Esophagus mucosa (tissue), 1 donor: ENCODE results near the gene CD82. TPM values are rescaled to one million over a fixed set of nuclear protein-coding genes. Genes with fewer than 3 reads are reported as not detected.

Source experiments
- ATAC-seq: fragments of 200-7000 bp; cut with Tn5 transposase; one replicate; pipeline ENCODE4 v1.9.1; 2020
- total RNA-seq: library from RNA; stranded (reverse); gene quantifications from one replicate; pipeline ENCODE4 v1.2.4, GENCODE V29; 2023
- donor health status: DM: yes; HTN: yes; CAD: no.

Gene CD82
- total RNA-seq, 1 donor from 2014 or later: 292 TPM

DNA sequence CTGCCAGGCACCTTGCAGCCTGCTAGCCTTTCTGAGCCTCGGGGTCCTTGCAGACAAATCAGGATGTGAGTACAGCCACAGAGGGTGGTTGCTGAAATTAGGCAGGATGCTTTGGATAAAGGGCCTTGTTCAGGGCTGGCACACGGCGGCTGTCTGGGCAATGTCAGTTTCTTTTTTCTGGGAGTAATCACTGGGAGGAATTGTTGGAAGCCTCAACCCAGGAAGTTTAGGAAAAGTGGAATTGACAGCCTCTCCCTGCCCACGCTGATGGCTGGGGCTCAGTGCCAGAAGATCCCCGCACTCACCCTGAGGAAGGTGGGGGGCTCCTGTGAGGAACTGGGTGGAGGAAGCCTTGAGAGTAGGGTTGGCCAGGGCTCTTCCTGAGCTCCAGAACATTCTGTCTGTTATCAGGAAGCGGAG lies 37.4 kb downstream of the CD82 start:
- ATAC-seq: no peak

DNA sequence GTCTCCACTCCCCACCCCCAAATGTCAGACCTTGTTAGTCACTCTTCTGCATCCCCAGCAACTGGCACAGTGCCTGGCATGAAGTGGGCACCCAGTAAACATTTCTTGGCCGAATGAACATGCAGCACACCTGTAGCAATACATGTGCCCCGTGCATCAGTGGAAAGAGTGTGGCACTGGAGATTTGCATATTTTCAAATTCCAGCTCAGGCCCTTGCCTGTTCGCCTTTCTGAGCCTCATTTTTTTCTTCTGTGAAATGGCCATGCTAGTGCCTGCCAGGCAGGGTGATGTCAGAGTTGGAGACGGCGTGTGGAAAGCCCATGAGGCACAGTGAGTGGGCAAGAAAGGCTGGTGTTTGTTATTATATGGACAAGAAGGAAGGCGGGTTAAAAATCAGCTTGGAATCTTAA lies 38.7 kb downstream of the CD82 start:
- ATAC-seq: no peak

DNA sequence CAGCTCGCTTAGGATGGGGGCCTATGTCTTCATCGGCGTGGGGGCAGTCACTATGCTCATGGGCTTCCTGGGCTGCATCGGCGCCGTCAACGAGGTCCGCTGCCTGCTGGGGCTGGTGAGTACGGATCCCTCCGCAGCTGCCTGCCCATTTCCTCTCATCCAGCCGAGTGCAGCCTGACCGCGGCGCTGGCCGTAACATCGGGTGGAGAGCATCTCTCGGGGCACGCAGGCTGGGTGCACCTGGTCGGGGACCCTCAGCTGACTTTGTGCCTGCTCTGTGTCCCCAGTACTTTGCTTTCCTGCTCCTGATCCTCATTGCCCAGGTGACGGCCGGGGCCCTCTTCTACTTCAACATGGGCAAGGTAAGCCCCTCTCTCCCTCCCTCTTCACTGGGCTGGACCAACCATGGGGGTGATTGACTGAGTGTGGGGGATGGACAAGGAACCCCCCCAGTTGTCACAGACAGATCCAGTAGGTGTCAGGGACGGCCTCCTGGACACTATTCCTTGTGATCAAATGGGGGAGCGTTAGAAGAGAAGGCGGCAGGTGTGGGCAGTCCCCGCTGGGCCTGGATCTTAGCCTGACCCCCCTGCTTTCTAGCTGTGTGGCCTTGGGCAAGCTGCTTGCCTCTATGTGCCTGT lies 39.7 kb downstream of the CD82 start:
- ATAC-seq: no peak

DNA sequence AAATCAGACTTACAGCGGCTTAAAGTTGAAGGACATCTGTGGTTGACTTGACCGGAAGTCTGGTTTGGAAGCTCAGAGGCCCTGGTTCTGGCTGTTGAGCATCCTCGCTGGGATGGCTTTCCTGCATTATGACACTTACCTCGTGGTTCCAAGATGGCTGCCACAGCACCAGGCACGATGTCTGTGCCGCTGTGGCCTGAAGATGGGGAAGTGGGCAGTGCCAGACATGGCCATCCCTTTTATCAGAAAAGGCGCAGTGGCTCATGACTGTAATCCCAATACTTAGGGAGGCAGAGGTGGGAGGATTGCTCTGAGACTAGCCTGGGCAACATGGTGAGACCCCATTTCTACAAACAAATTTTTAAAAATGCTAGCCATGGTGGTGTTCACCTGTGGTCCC lies 40.5 kb downstream of the CD82 start:
- no peak for ATAC-seq

DNA sequence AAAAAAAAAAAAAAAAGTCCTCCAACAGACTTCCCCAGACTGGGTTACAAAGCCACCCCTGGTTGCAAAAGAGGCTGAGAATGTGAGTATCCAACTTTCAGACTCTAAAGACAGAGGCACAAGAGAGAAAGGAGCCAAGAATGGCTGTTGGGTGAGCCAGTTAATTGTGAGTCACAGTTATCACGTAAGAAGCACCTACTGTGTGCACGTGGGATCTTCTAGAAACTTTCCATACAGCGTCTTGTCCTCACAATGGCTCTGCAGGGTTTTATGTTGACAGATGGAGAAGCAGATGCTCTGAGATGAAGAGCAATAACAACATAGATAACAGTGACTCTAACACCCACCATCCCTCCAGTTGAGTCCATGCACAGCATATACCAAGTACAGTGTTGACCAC lies 41.0 kb downstream of the CD82 start:
- ATAC-seq: no peak

DNA sequence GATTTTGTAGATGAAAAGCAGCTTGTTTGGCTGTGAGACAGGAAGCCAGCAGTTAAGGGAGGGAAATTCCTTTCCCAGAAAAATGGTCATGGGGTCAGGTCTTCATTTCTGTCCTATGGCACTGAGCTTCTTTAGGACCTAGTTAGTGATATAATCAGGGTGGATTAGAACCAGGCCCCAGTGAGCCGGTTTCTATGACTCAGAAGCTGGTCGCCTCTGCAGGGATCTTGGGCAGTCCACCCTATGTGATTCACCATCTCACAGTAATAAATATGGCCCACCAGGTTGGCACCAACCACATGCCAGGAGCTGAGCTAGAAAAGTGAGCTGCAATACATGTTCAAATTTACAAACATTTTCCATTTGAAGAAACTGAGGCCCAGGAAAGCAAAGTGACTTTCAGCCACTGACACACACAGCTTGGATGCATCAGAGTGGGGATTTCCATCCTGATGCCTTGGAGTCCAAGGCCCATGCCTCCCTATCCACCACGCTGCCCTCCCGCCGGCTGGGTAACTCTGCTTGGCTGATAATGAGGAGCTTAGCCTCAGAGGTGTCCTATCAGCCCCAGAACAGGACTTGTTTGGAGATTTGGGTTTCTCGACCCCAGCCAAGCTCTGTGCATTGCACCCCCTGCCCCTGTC lies 42.0 kb downstream of the CD82 start:
- ATAC-seq: peak; percentile 31

DNA sequence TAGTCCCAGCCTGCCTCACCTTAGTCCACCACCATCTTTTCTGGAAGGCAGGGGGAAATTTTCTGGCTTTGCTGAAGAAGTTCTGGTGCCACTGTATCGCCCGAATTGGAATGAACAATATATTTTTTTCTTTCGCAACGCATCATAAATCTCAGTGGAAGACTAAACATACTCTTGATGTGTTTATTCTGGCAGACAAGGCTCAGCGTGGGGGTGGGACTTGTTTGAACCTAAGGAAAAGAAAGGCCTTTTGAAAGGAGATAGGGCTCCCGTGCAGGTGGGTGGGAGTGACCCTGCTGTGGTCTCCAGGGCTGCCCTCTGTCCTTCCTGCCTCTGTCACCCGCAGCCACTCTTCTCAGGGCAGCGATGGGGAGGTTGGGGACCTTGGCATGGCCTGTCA lies 42.5 kb downstream of the CD82 start:
- no peak for ATAC-seq

DNA sequence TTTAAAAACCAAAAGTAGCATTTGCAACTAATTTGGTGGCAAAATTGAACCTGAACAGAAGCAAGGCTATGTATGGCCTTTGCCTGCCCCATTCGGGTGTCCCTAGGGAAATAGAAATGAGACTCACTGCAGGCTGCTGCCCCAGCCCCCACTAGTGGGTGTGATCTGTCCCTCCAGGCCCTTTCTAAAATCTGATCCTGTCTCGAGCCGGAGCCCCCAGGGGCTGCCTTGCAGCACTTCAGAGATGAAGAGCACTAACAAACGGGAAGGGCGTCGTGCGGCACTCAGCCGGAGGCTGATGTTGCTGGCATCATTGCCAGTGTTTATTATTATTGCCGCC lies 43.2 kb downstream of the CD82 start:
- no peak for ATAC-seq

DNA sequence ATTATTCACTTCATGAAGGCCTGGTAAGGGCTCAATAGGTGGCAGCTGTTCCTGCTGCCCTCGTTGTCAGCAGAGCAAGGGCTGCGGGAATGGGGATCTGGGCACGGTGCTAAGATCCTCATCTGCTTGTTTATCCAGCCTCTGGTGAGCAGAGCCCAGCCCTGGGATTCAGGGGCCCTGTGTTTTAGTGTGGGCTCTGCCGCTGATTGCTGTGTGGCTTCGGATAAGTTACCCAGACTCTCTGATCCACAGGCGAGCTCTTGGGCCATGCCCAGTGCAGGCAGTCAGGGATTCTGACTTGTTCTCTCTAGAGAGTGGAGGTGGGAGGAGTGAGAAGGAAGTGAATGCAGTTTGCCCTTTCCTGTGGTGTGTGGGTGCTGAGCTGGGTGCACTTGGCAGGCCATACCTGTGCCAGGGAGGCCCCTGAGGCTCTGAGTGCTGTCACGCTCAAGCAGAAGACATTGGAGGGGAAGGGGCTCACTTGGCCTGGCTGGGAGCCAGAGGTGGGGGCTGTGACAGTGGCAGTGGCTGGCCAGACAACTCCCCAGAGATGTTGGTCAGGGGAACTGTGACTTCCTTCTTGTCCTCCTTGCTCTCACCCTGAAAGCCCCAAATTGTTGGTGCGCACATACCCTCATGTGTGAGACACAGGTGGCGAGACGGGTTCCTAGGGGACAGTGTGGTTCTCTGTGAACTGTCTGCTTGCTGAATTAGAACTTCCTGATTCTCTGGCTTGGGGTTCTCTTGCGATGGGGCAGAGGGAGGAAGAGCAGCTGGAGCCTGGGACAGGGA lies 43.7 kb downstream of the CD82 start:
- peak; percentile 53 for ATAC-seq

DNA sequence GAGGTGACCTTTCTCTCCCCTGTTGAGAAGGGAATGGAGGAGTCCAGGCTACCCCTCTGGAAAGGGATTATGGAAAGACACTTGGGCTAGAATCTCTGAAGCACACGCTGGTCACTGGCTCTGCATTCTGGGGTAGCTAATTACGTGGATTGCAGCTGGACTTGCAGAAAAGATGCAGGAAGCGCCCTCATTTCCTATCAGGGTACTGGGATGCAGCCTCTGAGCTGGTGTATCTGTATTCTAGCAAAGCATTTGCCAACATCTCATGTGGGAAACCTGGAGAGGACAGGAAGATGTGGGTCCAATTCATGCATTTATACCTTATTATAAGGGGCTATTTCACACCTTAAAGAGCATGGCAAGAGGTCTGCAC lies 44.3 kb downstream of the CD82 start:
- ATAC-seq: no peak

DNA sequence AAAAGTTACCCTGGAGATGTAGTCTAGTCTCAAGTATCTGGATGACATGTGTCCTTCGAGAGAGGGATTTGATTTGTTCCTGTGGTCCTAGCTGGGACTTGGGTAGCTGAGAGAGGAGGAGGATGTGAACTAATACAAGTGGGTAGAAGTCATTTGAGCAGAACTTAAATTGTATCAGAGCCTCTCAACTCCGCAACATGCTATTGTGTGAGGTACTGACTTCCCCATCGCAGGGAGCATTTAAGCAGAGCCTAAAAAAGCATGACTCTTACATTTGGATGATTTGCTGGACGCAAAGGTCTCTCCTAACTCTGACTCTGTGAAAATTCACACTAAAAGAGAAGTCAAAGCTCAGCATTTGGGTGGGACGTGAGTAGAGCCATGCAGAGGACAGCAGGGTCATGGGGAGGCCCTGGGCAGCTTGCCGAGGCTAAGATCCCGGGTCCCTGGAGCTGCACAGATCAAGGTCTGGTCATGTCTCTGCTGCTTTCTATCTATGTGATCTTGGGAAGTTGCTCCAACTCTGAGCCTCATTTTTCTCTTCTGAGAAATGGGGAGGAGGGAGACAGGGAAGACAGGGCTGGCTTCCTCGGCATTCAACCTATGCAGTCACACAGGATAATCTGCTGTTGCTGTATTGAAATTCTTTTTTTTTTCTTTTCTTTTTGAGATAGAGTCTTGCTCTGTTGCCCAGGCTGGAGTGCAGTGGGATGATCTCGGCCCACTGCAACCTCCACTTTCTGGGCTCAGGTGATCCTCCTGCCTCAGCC lies 44.9 kb downstream of the CD82 start:
- ATAC-seq: no peak

DNA sequence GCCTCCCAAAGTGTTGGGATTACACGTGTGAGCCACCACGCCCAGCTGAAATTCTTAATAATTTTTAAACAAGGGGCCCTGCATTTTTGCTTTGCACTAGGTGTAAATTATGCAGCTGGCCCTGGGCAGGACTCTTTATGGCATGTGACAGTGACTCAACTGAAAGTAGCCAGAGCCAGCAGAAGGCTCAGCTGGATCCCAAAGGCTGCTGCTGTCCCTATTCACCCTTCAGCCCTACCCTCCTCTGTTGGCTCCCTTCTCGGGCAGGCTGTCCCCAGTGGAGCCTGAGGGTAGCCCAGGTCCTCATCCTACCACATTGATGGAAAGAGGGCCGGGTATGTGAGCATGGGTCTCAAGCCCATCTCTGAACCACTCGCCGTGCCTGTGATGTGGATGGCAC lies 45.6 kb downstream of the CD82 start:
- ATAC-seq: no peak

DNA sequence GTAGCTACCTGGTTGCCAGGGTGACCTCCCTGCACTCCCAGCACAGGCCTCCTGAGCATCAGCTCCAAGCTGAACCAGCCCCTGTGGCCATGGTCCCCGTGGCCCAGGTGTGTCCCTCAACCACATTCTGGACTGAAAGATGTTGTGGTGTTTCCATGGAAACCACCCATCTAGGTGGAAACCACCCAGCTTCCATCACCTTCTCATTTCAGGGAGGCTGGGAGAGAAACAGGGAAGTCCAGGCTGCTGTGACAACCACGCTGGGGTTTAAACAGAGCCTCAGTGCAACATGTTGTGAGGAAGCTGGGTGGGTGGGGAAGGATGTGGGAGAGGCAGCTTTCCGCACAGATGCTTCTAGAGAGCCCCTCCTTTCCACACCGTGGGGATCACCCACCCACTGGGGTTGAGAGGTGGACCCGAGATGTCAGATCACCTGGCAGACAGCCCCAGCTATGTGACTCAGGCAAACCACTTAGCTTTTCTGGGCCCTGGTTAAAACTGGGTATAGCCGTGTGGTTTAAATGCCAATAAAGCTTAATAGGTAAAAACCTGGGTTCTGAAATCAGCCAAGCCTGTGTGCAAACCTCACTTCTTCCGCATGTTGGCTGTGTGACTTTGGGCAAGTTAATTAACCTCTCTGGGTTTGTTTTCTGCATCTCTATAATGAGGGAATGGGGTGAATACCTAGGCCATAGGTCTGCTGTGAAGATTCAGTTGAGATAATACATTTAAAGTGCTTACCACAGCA lies 46.4 kb downstream of the CD82 start:
- peak; percentile 21 for ATAC-seq

DNA sequence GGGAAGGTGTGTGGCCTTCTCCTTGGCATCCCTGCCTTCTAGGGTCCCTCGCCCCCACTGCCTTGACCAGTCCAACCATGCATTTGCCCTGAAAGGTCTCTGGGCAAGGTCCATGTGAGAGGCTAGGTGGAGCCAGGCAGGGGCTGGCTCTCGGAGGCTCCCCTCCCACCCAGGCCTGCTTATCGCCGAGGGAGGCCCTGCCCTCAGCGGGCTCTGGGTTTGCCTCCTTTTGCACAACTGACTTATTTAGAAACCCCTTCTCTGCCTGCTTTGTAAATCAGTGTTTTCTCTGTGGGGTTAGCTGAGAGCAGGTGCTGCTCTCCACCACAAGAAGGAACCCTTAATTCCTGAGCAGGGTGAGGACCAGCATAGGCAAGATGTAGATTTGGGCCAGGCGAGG lies 47.7 kb downstream of the CD82 start:
- ATAC-seq: no peak

DNA sequence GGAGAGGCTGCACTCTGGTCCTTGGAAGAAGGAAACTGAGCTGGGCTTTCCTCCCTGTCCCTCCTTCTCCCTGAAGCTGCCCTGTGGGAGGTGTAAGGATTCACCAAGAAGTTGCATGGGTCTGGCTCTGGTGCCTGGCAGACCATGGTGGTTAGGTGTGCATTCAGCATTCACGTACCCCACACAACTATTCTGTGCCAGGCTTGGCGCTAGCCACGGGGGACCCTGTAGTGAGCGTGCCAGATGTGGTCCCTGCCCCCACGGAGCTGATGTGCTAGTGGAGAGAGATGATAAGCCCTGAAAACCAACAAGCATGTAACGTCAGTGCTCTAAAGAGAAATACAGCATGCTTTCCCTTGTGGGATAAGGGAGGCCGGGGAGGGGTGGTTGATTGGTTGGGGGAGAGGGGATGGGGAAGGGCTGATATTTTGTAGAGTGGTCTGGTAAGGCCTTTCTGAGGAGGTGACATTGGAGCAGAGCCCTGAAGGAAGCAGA lies 48.9 kb downstream of the CD82 start:
- ATAC-seq: no peak

DNA sequence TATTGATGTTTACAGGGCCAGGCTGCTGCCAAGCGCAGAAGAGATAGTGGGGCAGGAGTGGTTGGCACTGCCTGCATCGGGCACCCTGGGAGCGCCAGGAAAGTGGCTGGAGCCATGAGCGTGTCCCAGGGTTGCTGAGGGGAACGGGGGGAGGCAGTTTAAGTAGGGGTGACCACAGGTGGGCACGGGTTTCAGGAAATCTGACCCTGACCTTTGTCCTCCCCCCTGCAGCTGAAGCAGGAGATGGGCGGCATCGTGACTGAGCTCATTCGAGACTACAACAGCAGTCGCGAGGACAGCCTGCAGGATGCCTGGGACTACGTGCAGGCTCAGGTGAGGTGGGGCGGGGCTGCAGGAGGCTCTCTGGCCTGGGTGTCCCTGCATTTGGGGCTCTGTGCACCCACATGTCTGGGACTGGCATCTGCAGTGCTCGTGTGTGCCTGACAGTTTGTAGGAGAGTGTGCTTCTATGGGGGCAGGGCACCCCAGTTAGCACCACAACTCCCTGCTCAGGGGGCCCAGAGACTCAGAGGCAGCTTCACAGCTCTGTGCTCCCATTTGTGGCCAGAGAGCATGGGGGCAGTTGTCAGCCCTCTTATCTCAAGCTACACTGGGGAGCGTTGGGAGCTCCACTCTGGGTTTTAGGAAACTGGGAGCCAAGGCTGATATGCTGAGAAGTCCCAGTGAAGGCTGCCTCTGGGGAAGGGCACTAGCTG lies 49.7 kb downstream of the CD82 start:
- no peak for ATAC-seq

DNA sequence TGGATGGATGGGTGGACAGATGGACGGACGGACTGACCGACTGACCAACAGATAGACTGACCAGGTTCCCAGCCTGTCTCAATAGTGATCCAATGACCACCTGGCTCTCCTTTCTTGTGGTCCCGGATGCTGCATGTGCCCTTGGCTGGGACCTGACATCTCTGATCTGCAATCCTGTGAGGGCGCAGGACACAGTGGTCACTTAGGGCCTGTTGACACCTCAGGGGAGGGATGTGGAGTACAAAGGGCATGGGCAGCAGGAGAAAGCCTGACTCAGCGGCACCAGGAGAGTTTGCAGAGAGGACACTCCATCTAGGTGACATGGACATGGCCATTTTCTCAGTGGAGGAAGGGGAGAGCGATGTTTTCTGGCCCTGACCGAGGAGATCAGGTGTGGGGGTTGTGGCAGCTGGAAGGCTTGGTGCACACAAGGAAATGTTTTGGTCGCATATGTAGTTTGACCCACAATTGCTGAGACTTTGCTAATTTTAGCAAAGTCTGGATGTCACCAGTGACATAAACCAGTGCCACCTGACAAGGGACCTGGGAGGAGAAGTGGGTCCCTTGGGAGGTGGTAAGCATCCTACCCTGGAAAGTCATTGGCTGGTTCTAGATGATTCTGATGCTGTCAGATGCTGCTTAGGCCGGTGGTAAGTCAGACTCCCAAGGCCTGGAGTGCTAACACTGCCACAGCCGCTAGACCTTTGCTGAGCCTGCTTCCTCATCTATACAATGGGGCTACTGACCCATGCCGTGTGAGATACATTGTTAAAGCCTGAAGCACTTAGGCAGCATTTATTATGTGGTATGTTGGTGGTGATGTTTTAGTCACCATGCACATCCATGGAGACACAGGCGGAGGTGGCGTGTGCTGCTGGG lies 50.7 kb downstream of the CD82 start:
- ATAC-seq: no peak

DNA sequence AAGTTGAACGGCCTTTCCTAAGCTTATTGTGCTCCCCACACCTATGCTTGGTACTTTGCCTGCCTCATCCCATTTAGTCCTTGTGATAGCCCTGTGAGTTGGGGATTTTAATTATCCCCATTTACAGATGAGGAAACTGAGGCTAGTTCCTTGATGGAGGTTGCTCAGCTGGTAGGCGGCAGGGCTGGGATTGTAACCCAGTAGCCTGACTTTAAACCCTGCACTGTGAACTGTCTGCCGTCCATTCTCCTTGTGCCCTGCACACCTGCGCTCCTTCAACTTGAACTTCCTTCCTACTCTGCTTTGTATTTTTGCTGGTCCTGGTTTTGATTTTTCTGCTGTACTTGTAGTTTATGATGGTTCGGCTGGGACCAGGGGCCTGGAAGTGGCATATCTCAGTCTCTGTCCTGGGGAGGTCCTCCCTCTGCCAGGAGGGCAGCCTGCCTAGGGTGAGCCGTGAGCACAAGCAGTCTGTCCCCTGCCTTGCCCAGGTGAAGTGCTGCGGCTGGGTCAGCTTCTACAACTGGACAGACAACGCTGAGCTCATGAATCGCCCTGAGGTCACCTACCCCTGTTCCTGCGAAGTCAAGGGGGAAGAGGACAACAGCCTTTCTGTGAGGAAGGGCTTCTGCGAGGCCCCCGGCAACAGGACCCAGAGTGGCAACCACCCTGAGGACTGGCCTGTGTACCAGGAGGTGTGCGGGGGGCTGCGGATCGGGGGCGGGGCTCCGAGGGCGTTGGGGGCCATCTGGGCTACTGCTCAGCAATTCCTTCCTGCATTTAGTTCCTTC lies 52.4 kb downstream of the CD82 start:
- ATAC-seq: no peak

DNA sequence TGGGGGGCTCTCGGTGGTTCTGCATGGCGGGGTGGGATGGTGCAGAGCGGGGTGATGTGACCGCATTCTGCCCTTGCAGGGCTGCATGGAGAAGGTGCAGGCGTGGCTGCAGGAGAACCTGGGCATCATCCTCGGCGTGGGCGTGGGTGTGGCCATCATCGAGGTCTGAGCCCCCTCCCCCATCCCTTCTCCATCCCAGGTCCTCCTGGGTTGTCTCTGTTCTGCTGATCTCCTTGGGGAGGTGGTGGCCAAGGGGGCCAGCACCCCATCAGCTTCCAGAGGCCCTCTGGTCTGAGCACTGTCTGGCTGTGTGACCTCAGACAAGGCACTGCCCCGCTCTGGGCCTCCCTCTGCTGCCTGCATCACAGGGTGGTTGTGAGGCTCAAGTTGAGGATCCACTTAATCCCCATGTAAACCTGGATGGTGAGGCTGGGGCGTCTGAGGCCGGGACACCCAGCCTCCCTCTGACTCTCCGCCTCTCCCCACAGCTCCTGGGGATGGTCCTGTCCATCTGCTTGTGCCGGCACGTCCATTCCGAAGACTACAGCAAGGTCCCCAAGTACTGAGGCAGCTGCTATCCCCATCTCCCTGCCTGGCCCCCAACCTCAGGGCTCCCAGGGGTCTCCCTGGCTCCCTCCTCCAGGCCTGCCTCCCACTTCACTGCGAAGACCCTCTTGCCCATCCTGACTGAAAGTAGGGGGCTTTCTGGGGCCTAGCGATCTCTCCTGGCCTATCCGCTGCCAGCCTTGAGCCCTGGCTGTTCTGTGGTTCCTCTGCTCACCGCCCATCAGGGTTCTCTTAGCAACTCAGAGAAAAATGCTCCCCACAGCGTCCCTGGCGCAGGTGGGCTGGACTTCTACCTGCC lies 53.3 kb downstream of the CD82 start:
- ATAC-seq: no peak
